ENCODE results near the gene MATN1. TPM values are rescaled to one million over a fixed set of nuclear protein-coding genes. Genes with fewer than 3 reads are reported as not detected.

Gene MATN1
- total RNA-seq, 1 donor, result not detected

DNA sequence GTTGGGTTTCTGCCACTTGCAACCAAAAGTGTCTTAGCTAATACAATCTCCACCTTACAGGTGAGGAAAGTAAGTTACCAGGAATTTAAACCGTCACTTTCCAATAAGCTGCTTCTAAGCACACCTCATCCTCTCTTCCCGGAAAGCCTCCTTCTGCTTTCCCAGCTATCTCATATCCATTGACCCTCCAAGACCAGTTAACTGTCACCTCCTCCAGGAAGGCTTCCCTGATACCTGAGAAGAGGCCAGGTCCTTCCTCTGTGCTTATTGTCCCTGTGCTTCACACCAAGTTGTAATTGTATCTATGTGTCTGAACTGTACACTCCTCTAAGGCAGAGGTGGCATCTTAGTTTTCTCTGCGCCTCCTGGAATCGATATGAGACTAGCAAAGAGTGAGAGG lies 11.2 kb upstream of the MATN1 start:
- TF ChIP-seq, protein P1, sequence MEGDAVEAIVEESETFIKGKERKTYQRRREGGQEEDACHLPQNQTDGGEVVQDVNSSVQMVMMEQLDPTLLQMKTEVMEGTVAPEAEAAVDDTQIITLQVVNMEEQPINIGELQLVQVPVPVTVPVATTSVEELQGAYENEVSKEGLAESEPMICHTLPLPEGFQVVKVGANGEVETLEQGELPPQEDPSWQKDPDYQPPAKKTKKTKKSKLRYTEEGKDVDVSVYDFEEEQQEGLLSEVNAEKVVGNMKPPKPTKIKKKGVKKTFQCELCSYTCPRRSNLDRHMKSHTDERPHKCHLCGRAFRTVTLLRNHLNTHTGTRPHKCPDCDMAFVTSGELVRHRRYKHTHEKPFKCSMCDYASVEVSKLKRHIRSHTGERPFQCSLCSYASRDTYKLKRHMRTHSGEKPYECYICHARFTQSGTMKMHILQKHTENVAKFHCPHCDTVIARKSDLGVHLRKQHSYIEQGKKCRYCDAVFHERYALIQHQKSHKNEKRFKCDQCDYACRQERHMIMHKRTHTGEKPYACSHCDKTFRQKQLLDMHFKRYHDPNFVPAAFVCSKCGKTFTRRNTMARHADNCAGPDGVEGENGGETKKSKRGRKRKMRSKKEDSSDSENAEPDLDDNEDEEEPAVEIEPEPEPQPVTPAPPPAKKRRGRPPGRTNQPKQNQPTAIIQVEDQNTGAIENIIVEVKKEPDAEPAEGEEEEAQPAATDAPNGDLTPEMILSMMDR (IDR thresholded peaks at IDR 0.05; ENCODE audit: insufficient read depth, low read depth, low read length), result no peak
- no peak overlapping the region for H3K4me3 ChIP-seq (ENCODE audit: low read depth, low read length)
- DNase-seq (ENCODE audit: low read depth), result no peak

DNA sequence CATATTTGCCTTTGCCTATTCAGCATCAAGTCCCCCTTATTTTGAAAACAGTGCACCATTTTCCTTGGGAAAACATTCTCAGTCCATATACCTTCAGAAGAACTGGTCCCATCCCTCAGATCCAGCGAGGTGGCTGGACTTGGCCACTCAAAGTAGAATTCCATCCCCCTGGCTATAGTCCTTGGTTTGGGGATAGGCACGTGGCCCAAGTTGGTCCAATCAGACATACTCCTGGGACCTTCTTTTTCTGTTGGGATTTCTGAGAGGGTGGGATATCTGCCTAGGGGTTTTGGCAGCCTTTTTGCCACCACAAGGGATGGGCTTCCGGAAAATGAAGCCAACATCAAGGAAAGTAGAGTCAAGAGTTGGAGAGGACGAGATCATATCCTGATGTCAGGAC lies 10.7 kb upstream of the MATN1 start:
- H3K4me3 ChIP-seq (ENCODE audit: low read depth, low read length), result no peak overlapping the region
- TF ChIP-seq, protein P1 (IDR thresholded peaks at IDR 0.05; ENCODE audit: insufficient read depth, low read depth, low read length), result no peak
- no peak for DNase-seq (ENCODE audit: low read depth)

DNA sequence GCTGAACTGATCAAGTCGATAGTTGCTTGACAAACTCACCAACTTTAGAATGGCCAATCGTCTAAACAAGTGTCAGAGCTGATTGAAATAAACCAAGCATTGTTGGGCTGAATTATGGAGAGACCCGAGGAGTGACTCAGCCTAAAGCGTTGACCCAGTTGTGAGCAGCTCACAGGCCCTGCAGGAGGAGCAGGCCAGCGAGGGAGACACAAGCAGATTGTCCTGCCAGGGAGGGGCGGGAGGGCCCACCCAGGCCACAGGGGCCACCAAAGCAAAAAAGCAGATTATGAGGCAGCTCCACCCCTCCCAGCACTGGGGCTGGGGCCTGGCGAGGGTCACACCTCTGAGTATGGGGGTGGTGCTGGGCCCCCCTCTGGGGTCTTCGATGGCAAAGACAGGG lies 10.1 kb upstream of the MATN1 start:
- TF ChIP-seq, protein P1 (IDR thresholded peaks at IDR 0.05; ENCODE audit: insufficient read depth, low read depth, low read length), result no peak
- H3K4me3 ChIP-seq (ENCODE audit: low read depth, low read length), result no peak overlapping the region
- DNase-seq (ENCODE audit: low read depth), result no peak

DNA sequence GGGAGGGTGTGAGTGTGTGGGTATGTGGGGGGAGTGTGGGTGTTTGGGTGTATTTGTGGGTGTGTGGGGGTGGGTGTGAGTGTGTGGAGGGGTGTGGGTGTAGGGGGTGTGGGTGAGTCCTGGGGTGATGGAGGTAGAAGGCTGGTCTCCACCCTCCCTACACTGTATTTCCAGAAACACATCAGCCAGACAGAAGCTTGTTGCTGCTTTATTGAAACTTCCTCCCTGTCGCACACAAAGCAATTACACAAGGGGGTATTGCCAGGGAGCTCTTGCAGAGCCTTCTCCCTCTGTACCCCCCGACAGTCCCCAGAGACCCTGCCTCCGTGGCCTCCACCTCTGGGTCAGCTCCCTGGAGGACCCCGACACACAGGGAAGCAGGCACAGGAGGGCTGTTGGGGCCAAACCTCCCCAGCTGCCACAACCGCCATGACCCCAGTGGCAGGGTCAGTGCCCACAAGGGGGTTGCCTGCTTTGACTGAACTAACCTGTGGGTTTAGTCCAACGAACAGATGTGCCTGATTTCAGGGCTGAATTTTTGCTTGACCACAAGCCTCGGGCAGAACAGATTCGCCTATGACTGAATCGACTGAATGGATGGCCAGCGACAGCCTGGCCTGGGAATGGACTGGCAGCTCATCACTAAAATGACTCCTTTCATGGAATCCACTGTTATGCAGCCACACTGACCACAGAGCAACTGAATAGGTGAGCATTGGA lies 9.1 kb upstream of the MATN1 start:
- DNase-seq (ENCODE audit: low read depth), result no peak
- H3K4me3 ChIP-seq (ENCODE audit: low read depth, low read length), result no peak overlapping the region
- TF ChIP-seq, protein P1 (IDR thresholded peaks at IDR 0.05; ENCODE audit: insufficient read depth, low read depth, low read length), result no peak

DNA sequence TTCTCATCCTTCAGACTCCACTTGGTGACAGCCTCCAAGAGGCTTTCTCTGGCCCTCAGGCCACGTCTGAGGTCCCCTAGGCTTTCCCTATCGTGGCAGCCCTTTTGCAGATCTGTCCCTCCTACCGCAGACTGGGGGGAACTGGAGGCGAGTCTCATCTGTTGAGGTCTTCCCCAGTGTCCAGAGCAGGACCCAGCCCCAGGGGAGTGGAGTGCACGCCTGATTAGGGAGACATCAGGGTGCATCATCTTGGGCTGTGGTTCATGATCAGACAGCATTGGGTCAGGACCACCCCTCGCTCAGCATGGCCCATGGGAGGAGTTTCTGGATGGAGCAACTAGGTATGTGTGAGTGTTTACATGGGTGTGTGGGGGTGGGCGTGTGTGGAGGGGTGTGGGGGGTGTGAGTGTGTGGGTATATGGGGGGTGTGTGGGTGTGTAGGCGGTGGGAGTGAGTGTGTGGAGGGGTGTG lies 8.5 kb upstream of the MATN1 start:
- no peak overlapping the region for H3K4me3 ChIP-seq (ENCODE audit: low read depth, low read length)

DNA sequence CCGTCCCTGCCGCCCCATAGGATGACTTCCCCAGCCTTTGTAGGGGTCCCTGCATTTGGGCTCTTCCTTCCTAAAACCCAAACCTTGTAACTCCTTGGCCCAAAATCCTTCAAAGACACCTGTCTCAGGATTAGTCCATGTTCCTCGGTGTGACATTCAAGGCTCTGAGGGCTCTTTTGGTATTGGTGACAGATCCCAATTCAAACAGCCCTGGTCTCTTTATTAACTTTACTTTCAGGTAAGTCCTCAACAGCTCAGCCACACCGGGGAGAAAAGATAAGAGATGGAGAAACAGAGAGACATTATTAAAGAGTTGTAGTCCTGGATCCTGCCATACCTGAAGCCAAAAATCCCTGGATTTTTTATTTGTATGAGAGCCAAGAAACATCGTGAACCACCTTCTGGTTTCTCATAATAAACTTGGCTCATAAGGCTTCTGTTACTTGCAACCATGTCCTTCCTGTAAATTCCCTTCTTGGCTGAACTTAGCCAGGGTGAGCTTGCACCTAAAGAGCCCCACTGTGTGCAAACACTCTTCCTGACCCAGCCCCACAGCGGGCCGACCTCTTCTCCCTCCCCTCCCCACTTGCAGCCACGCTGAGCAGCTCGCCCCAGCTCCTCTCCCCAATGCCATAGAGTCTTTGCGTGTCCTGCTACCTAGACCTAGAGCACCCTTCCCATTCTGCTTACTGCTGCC lies 7.9 kb upstream of the MATN1 start:
- TF ChIP-seq, protein P1 (IDR thresholded peaks at IDR 0.05; ENCODE audit: insufficient read depth, low read depth, low read length), result no peak
- DNase-seq (ENCODE audit: low read depth), result no peak
- H3K4me3 ChIP-seq (ENCODE audit: low read depth, low read length), result no peak overlapping the region

More for the DNA sequence above, 8.5 kb upstream of the MATN1 start:
- DNase-seq (ENCODE audit: low read depth), result no peak
- TF ChIP-seq, protein P1 (IDR thresholded peaks at IDR 0.05; ENCODE audit: insufficient read depth, low read depth, low read length), result no peak

Data from fibroblast of villous mesenchyme (primary cell).